Measurements from ENCODE around the gene GOLGA8K.
"Not testable (repeated sequence)": the region's sequence is repeated elsewhere in the genome, so short reads cannot be mapped to it uniquely, and the experiment has no call there.

GOLGA8K gene, protein sequence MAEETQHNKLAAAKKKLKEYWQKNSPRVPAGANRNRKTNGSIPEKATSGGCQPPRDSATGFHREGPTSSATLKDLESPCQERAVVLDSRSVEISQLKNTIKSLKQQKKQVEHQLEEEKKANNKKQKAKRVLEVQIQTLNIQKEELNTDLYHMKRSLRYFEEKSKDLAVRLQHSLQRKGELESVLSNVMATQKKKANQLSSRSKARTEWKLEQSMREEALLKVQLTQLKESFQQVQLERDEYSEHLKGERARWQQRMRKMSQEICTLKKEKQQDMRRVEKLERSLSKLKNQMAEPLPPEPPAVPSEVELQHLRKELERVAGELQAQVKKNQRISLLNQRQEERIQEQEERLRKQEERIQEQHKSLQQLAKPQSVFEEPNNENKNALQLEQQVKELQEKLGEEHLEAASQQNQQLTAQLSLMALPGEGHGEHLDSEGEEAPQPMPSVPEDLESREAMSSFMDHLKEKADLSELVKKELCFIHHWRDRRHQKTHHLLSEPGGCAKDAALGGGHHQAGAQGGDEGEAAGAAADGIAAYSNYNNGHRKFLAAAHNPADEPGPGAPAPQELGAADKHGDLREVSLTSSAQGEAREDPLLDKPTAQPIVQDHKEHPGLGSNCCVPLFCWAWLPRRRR

DNA sequence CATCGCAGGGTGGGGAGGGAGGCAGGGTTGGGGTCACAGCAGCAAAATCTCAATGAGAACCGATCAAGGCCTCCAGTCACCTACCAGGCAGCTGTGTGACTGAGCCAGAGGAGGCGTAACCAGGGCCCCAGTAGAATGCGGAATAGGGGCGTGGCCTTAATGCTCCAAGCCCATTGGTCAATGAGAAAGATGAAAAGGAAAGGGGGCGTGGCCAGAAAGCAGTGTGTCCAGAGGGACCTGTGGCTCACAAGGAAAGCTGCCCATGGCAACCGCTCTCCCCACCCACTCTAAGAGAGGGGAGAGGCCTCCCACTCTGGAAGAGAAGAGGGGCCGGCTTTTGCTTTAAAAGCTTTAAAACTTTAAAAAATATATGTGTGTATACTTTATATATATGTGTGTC lies at the start of gene GOLGA8K:
Gene GOLGA8K (minus strand): TSS at position 101 of the 400 bp plus-strand sequence. CDS start 98 bp downstream, at position 3.
- not testable (repeated sequence) for DNase-seq (ENCODE audit: extremely low read depth, low read depth)

DNA sequence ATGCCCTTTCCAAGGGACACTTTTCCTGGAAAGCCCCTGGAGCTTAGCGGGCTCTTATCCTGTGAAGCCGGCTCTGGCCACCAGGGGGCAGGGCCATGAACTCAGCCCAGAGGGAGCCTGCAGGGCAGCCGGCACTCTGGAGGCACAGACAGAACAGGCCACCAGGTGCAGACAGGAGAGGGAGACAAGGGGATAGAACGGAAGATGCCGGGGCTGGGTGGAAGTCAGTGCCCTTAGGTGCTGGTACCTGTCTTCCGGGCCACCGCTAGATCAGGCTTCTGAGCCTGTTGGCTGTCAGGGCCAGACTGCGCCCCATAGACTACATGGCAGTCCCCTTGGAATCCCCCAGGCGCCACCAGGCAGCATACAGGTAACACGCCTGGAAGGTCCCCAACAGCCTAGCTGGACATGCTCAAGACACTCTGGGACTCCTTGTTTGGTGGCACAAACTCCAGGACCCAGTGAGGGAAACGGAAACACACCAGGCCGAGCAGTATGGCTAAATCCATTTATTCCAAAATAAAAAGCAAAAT lies 37.4 kb upstream of the GOLGA8K start:
- not testable (repeated sequence) for DNase-seq (ENCODE audit: extremely low read depth, low read depth)

DNA sequence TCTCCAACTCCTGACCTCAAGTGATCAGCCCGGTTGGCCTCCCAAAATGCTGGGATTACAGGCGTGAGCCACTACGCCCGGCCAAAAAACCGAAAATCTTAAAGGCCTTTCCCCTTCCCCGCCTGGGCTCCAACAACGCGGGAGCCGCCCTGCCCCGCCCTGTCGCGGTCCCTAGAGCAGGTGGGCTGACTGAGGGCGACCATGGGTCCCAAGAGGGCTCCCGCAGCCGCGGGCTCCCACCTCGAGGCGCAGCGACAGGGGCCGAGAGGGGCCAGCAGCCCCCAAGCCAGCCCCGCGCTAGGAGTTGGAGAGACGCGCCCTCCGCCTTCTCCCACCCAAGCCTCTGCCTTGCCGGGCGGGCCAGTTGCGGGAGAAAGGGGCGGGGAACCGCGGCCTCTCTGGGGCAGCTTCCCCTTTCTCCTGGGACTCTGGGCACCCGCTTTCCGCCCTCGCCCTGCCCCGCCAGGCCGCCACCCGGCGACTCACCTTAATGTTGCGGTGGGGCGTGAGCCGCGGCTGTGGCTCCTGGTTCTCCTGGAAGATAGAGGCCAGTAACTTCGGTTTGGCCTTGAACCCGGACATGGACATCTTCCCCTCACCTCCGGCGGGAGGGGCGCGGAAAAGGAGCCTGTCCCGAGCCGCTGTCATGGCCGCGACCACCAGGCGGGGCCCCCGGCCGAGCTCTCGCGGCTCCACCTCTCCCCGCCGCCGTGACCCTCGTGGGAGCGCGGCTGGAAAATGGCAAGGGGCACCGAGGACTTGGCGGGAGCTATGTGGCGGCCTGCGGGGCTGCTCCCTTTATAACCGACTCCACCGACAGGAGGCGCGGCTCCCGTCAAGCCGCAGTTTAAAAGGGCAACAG lies 31.2 kb upstream of the GOLGA8K start:
- not testable (repeated sequence) for DNase-seq (ENCODE audit: extremely low read depth, low read depth)

DNA sequence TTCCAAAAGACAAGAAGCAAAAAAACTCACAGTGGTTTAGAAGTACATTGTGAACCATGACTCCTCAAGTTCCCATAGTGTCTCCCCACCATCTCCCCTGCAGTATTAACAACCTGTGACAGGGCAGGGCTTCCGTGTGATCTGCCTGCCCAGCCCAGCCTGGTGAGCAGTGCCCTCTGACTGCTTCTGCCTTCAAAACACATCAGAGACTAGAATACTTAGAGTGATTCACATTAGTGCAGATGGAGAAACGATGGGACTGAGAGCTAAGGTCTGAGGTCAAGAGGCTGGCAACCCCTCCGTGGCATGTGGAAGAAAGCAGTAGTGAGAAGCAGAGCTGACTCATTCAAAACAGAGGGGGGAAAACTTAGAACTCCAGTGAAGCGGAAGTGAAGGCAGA lies 24.5 kb upstream of the GOLGA8K start:
- not testable (repeated sequence) for DNase-seq (ENCODE audit: extremely low read depth, low read depth)

DNA sequence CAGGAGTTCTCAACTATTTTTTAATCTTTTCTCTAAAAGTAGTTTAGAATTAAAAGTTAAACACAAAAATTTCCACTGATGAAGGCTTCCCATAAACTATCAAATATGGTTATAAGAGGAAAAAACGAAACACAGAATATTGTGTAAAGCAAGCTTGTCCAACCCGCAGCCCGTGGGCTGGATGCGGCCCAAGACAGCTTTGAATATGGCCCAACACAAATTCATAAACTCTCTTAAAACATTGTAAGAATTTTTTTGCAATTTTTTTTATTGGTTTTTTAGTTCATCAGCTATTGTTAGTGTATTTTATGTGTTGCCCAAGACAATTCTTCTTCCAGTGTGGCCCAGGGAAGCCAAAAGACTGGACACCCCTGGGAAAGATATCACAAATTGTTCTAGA lies 23.4 kb upstream of the GOLGA8K start:
- DNase-seq (ENCODE audit: extremely low read depth, low read depth): not testable (repeated sequence)

DNA sequence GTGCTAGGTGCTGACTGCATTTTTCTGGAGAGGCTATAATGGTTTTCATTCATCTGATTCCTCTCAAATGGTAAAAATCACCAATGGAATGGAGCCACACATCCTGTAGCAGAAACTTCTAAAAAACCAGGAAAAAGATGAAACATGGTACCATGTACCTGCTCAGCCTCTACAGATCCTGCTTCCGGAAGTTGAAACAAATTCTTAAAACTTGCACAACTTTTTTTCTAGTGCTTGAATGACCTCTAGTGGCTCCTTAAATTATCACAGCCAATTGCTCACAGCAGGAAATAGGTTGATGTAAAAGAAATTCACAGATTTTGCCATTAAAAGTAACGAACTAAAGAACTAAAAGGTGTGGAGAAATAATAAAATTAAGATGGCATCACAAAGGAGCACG lies 4.8 kb upstream of the GOLGA8K start:
- DNase-seq (ENCODE audit: extremely low read depth, low read depth): not testable (repeated sequence)

DNA sequence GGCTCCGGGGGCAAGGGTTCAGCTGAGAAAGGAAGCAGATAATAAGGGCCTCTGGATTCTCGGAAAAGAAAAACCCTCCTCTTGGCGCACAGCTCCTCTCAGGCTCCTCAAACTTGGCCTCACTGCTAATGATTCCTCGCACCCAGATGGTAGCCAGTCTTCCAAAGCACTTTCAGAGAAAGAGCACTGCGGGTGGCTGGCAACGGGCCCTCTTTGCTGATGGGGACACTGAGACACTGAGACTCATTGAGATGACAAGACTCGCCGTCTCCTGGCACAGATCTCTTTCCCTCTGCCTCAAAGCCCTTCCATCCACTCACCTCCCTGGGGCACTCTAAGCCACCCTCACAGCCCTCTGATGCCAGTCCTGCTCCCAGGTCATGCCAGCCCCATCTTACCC lies 6.6 kb downstream of the GOLGA8K start:
- not testable (repeated sequence) for DNase-seq (ENCODE audit: extremely low read depth, low read depth)

DNA sequence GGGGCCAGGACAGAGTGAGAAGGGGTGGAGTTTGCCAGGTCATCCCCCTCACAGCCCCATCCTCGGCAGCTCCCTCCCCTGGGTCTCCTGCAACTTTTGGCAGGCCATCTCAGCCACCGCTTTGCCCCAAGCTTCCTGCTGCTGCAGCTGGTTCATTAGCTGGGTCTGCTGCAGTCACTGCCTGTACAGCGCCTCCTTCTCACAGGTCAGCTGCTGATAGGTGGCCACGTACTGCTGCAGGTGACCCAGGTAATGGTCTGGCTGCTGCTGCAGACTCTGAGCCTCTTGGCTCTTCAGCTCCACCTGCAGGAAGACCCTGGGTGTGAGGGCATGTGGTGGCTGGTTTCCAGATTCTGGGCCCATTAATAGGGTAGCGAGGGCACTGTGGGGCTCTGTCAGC lies 8.3 kb downstream of the GOLGA8K start:
- DNase-seq (ENCODE audit: extremely low read depth, low read depth): not testable (repeated sequence)

DNA sequence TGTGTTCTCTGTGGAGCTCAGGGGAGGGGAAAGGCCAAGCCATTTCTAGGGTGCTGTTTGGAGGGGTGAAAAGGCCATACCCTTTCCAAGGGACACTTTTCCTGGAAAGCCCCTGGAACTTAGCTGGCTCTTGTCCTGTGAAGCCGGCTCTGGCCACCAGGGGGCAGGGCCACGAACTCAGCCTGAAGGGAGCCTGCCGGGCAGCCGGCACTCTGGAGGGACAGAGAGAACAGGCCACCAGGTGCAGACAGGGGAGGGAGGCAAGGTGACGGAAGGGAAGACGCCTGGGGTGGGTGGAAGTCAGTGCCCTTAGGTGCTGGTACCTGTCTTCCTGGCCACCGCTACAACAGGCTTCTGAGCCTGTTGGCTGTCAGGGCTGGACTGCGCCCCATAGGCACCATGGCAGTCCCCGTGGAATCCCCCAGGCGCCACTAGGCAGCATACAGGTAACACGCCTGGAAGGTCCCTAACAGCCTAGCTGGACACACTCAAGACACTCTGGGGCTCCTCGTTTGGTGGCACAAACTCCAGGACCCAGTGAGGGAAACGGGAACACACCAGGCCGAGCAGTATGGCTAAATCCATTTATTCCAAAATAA lies 14.9 kb downstream of the GOLGA8K start:
- not testable (repeated sequence) for DNase-seq (ENCODE audit: extremely low read depth, low read depth)

DNA sequence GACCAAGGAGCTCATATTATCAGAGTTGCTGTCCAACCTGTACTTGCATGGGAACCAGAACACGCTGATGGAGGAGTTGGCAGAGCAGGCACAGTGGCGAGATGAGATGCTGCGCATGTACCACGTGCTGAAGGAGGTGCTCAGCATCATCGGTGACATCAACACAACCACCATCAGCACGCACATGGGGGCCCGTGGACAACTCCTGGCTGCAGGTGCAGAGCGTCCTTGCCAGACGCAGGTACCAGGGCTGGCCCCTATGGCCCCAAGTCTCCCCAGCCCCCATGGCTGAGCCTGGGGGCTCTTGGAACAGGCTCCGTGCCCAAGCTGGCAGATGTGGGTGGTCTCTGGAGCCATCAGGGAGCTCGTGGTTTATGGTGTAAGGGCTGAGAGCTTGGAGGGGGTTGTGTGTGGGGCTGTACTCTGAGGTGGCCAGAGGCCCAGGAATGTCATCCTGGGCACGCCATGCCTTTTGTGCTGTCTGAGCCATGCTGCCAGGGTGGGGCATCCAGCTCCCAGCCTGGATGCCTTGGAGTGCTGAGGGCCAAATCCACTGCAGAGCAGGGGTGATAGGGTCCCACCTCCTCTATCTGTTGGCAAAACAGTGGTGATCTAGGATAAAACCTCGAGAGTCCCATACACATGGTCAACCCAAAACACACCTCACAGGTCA lies 17.1 kb downstream of the GOLGA8K start:
- DNase-seq (ENCODE audit: extremely low read depth, low read depth): not testable (repeated sequence)

DNA sequence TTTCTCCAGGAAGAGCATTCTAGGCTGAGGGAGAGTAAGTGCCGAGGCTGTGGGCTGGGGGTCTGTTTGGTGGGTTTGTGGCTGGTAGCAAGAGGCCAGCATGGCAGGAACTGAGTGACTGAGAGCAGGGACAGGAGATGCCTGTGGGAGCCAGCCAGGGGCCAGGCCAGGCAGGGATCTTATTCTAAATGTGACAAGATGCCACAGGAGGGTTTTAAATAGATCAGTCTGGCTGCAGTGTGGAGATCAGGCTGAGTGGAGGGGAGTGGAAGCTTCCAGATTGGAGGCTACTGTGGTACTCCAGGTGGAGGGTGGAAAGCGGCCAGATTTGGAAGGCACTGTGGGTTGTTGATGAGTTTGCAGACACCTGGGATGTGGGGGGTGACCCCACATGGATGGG lies 28.9 kb downstream of the GOLGA8K start:
- not testable (repeated sequence) for DNase-seq (ENCODE audit: extremely low read depth, low read depth)

DNA sequence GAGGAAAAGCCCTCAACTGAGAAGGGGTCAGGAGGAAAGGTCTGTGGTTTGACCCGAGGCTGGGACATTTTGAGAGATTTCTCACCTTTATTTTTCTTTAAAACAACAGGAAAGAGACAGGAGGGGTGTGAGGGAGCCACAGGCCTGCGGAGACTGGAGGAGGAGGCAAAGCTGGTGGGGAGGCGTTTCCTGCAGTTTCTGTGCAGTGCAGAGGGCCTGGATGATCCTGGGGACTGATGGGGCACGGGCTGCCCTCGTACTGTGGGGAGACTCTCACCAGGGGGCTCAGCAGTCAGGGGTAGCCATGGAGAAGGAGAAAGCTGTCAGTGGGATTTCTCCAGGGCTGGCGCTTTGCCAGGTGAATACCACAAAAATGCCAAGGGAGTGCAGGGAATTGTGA lies 29.4 kb downstream of the GOLGA8K start:
- not testable (repeated sequence) for DNase-seq (ENCODE audit: extremely low read depth, low read depth)

DNA sequence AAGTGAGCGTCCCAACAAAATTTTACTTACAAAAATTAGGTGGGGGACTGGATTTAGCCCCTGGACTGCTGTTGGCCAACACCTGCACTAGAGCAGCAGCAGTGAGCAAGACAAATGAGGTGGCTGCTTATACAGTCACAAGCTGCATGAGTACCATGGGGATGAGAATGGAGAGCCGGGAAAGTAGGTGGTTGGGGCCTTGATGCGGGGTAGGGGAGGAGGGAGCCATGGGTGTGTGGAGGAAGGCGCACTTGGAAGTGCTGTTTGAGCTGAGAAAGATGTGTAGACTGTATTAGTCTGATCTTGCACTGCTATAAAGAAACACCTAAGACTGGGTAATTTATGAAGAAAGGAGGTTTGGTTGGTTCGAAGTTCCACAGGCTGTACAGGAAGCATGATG lies 31.0 kb downstream of the GOLGA8K start:
- not testable (repeated sequence) for DNase-seq (ENCODE audit: extremely low read depth, low read depth)

DNA sequence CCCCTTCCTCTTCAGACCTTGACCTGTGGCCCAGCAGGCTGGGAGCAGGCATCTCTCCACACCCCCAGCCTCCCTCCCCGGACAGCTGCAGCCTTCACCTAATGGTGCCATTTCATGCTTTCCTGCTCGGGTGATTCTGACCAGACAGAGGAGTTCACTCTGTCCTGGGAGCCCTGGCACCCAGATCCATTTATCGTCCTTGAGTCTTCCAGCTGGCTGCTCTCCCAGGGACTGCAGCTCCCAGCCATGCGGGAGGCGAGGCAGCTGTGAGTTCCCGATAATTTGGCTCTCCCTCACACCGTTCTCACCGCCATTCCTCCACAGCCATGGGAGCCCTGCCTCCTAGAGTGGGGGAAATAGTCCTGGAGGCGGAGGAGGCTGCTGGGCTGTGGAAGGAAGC lies 32.6 kb downstream of the GOLGA8K start:
- not testable (repeated sequence) for DNase-seq (ENCODE audit: extremely low read depth, low read depth)

DNA sequence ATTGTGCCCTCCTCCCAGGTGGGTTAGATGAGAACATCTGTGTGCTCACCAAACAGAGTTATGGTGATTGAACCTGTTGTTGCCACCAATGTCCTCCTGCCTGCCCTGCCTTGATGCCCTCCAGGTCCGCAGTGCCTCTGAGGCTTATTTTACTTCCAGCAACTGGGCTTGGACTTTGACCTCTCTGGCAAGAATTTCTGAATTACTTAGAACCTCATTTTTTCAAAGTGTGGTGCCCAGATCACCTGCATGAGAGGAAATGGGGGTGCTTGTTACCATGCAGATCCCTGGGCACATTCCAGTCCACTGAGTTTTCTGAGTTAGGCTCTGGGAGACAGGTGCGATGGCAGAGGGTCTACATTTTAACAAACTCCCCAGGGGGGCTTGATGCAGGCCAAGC lies 33.0 kb downstream of the GOLGA8K start:
- DNase-seq (ENCODE audit: extremely low read depth, low read depth): not testable (repeated sequence)

DNA sequence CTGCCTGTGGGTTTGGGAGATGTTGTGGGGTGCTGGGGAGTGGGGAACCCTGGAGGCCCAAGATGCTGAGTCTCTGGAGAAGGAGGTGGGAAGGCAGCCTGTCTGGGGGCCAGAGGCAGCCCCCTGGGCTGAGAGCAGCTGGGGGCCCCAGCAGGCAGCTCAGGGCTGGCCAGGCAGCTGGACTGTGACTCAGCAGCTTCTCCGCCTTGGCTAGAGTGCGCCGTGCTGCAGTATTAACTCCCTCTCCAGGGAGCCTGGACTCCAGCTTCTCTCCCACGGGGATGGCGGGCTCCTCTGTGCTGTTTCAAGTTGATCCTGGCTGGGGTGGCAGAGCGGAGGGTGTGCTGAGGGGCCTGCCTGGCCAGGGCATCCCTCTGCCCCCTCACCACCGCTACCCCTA lies 36.6 kb downstream of the GOLGA8K start:
- DNase-seq (ENCODE audit: extremely low read depth, low read depth): not testable (repeated sequence)

DNA sequence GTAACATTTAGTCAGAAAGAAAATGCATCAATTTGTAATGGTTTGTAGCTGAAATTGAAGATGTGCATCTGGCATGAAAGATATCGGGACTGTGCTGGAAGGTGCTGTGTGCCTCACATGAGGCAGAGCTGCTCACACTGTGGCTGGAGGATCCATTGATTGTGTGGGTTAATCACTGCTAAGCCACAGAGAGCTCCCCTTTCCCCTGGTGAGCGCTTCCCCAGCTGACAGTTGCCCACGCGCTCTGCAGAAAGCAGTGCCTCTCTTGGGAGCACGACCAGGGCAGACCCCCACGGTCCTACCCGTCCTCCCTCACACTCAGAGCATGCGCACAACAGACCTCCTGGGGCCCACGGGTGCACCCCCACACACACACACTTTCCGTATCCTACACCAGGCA lies 37.1 kb downstream of the GOLGA8K start:
- not testable (repeated sequence) for DNase-seq (ENCODE audit: extremely low read depth, low read depth)

DNA sequence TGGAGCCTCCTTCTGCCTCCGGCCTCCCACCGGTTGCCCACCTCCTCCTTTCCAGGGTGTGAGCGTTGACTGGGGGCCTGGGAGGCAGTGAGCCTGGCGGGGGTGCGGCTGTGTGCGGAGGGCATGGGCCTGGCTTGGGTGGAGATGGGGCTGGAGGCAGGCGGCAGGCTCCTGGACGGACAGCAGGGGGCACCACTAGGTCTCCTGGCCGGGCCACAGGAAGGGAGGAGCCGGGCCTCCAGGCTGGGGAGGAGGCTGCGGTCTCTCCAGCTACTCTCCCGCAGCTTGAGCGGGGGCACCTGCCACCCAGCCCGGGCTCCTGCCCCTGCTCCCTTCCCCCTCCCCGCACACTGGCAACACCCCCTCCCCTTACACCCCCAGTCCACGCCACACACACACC lies 38.1 kb downstream of the GOLGA8K start:
- DNase-seq (ENCODE audit: extremely low read depth, low read depth): not testable (repeated sequence)

DNA sequence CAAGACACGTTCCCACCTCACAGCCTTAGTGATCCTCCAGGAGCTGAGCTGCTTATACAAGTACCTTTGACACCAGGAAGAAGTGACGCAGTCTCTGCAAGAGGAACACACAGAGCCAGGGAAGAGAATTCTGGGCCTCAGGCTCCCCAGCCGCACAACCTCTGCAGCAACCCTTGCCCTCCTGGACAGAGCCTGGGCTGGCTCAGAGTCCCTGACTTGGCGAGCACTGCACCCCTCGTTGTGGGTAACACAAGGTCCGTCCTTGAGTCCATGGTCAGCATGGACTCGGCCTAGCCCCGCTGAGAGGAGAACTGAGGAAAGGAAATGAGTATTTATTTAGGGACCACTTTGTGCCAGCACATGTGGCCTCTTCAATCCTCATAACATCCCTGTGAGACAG lies 39.6 kb downstream of the GOLGA8K start:
- not testable (repeated sequence) for DNase-seq (ENCODE audit: extremely low read depth, low read depth)

DNA sequence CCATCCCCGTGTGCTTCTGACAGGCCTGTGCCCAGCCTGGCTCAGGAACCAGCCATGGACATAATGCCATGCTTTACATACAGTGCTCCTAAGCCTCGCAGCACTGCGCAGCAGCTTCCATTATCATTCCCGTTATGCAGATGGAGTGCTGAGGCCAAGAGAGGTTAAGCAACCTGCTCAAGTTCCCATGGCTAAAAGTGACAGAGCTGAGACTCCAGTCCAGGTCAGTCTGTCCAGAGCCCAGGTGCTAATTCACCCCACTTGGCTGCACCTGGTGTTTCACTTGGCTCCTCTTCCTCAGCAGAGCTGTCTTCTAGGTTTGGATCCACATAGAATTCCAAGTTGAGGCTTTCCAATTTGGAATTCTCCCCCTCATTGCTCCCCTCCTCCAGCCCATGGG lies 41.4 kb downstream of the GOLGA8K start:
- DNase-seq (ENCODE audit: extremely low read depth, low read depth): not testable (repeated sequence)
